Measurements from ENCODE around the gene CD46.
"Not testable (repeated sequence)": the region's sequence is repeated elsewhere in the genome, so short reads cannot be mapped to it uniquely, and the experiment has no call there.

CD46 gene

GRCh38 chr1:207750631-207751305, 1.1 kb upstream of the CD46 start:
- DNase-seq (ENCODE audit: low read depth in 1 of 2, low spot score in 1 of 2): no peak

GRCh38 chr1:207751463-207751789, 428 bp upstream of the CD46 start:
- DNase-seq (ENCODE audit: low read depth in 1 of 2, low spot score in 1 of 2): not testable (repeated sequence)

- no peak for DNase-seq (ENCODE audit: low read depth in 1 of 2, low spot score in 1 of 2)
These were observed 673 bp downstream of the CD46 start for GRCh38 chr1:207752456-207752998.

- no peak for DNase-seq (ENCODE audit: low read depth in 1 of 2, low spot score in 1 of 2)
These were observed 1.8 kb downstream of the CD46 start for GRCh38 chr1:207753611-207754010.

- no peak for DNase-seq (ENCODE audit: low read depth in 1 of 2, low spot score in 1 of 2)
These were observed 2.2 kb downstream of the CD46 start for GRCh38 chr1:207754011-207754410.

- no peak for DNase-seq (ENCODE audit: low read depth in 1 of 2, low spot score in 1 of 2)
These were observed 3.3 kb downstream of the CD46 start for GRCh38 chr1:207754974-207755700.

GRCh38 chr1:207755846-207756693, 4.2 kb downstream of the CD46 start:
- DNase-seq (ENCODE audit: low read depth in 1 of 2, low spot score in 1 of 2): no peak

GRCh38 chr1:207762622-207763021, 10.8 kb downstream of the CD46 start:
- DNase-seq (ENCODE audit: low read depth in 1 of 2, low spot score in 1 of 2): no peak

- DNase-seq (ENCODE audit: low read depth in 1 of 2, low spot score in 1 of 2): no peak
These were observed 11.2 kb downstream of the CD46 start for GRCh38 chr1:207763091-207763490.

GRCh38 chr1:207763972-207764371, 12.1 kb downstream of the CD46 start:
- DNase-seq (ENCODE audit: low read depth in 1 of 2, low spot score in 1 of 2): no peak

- no peak for DNase-seq (ENCODE audit: low read depth in 1 of 2, low spot score in 1 of 2)
These were observed 14.7 kb downstream of the CD46 start for GRCh38 chr1:207766569-207766968.

GRCh38 chr1:207770514-207770913, 18.7 kb downstream of the CD46 start:
- not testable (repeated sequence) for DNase-seq (ENCODE audit: low read depth in 1 of 2, low spot score in 1 of 2)

- not testable (repeated sequence) for DNase-seq (ENCODE audit: low read depth in 1 of 2, low spot score in 1 of 2)
These were observed 24.2 kb downstream of the CD46 start for GRCh38 chr1:207776045-207776444.

GRCh38 chr1:207777412-207777811, 25.6 kb downstream of the CD46 start:
- DNase-seq (ENCODE audit: low read depth in 1 of 2, low spot score in 1 of 2): not testable (repeated sequence)

- no peak for DNase-seq (ENCODE audit: low read depth in 1 of 2, low spot score in 1 of 2)
These were observed 27.2 kb downstream of the CD46 start for GRCh38 chr1:207779008-207779407.

GRCh38 chr1:207781312-207781711, 29.5 kb downstream of the CD46 start:
- no peak for DNase-seq (ENCODE audit: low read depth in 1 of 2, low spot score in 1 of 2)

- no peak for DNase-seq (ENCODE audit: low read depth in 1 of 2, low spot score in 1 of 2)
These were observed 35.9 kb downstream of the CD46 start for GRCh38 chr1:207787776-207788175.

- no peak for DNase-seq (ENCODE audit: low read depth in 1 of 2, low spot score in 1 of 2)
These were observed 37.5 kb downstream of the CD46 start for GRCh38 chr1:207789386-207789785.

GRCh38 chr1:207789792-207790787, 38.2 kb downstream of the CD46 start:
- DNase-seq (ENCODE audit: low read depth in 1 of 2, low spot score in 1 of 2): no peak

- no peak for DNase-seq (ENCODE audit: low read depth in 1 of 2, low spot score in 1 of 2)
These were observed 39.4 kb downstream of the CD46 start for GRCh38 chr1:207791290-207791689.
